Tibial nerve (tissue), 4 donors: ENCODE data around the gene CELSR3. TPM values are rescaled to one million over a fixed set of nuclear protein-coding genes. Genes with fewer than 3 reads are reported as not detected.
A peak's percentile ranks its signal among the peaks of the same experiment; 100 is the strongest.

Experiments used
- DNase-seq, 2 donors: peaks; one replicate each; pipeline ENCODE4 v3.0.0-alpha.2; 2019; ENCODE audit warnings: low spot score in 2 of 2
- H3K27ac ChIP-seq, 4 donors: fragments of 200-600 bp; sonication (generic) in 3 of 4; one replicate each; pipeline ENCODE4 v1.5.1; 2017 to 2019; ENCODE audit warnings: mild to moderate bottlenecking in 1 of 4
- H3K27me3 ChIP-seq, 2 donors: fragments of 200-600 bp; sonication (generic) in 1 of 2; one replicate each; pipeline versions ENCODE4 v1.5.1 to v1.6.0; 2017 to 2019
- H3K36me3 ChIP-seq, 3 donors: fragments of 200-600 bp; sonication (generic); one replicate each; pipeline ENCODE4 v1.5.1; 2018 to 2019
- H3K4me1 ChIP-seq, 4 donors: fragments of 200-600 bp; sonication (generic) in 3 of 4; one replicate each; pipeline ENCODE4 v1.5.1; 2017 to 2019
- H3K4me3 ChIP-seq, 4 donors: fragments of 200-600 bp; sonication (generic) in 3 of 4; one replicate each; pipeline ENCODE4 v1.5.1; 2017 to 2019; ENCODE audit warnings: mild to moderate bottlenecking in 1 of 4, moderate library complexity in 1 of 4
- H3K9me3 ChIP-seq, 4 donors: fragments of 200-600 bp; sonication (generic) in 3 of 4; one replicate each; pipeline ENCODE4 v1.5.1; 2017 to 2019
- EP300 ChIP-seq, 2 donors: sonication (generic); formaldehyde crosslinking; IDR thresholded peaks; one replicate each; pipeline ENCODE4 v1.6.1; 2017; ENCODE audit warnings: antibody characterized with exemption in 2 of 2, mild to moderate bottlenecking in 1 of 2
- POLR2A ChIP-seq, 2 donors: fragments of 450-650 bp; IDR thresholded peaks; one replicate each; pipeline ENCODE4 v1.6.1; 2017; ENCODE audit warnings: antibody characterized with exemption in 2 of 2, mild to moderate bottlenecking in 2 of 2, moderate library complexity in 2 of 2
- WGBS, 2 donors: methylation state at CpG; one replicate each; pipeline ENCODE4 v1.1.5; 2018; 5-methylcytosine and 5-hydroxymethylcytosine counted together
- total RNA-seq, 4 donors: library from RNA; depleted of rRNA; stranded (reverse); fragments of >200 nt; gene quantifications; one replicate each; pipeline ENCODE4 v1.1.0, GENCODE V29; 2016
- TF ChIP-seq, protein P1 (sequence below), 5 experiments: fragments of 200-600 bp in 3 of 5; fragments of 450-650 bp in 2 of 5; sonication (generic) in 3 of 5; IDR thresholded peaks; one replicate each; pipeline ENCODE4 v1.5.1; 2016 to 2019; ENCODE audit warnings: antibody characterized with exemption in 5 of 5, mild to moderate bottlenecking in 3 of 5, moderate library complexity in 2 of 5

Gene CELSR3
- total RNA-seq, 4 donors from 2014 or later: 0.87 to 13.5 (median 1.5) TPM

DNA sequence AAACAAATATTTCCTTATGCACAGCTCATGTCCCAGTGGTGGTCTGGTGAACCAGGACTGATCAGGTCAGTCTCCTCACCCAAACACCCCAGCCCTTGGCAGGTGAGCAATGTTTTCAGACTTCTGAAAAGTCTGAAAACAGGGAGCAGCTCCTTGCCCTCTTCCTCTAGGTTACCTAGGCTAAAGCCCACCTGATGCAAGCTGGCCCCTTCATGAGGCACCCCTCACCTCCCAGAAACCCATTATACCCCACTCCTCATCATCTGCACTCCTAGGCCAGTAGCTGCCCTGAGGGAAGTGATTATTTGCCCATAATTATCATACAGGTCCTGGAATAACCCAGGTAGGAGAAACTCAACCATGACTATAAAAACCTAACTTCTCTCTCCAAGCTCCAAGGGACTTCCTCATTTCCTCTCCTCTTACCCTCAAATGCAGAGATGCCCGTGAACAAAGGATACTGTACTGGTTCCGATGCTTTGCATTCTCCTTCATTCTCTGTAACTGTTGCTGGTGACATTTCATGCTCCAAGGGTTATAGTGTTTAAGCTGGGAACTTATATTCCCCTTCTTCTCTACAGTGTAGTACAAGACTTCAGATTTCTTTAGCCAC lies 28.3 kb upstream of the CELSR3 start:
- Histone ChIP-seq H3K27me3 (no peaks in the 10 kb centered on the region), H3K9me3 (no peaks in the 10 kb centered on the region), H3K4me3 (peak overlapping the region in 1 of 4 donors; percentile 75), H3K4me1 (peaks cover 0 to 63% (median 10%) of the 10 kb centered on the region in 4 donors), H3K27ac (peak overlapping the region in 3 of 4 donors; percentile 5 to 98 (median 98)), H3K36me3 (peaks cover 6 to 80% (median 35%) of the 10 kb centered on the region in 3 donors)
- TF ChIP-seq, protein P1, sequence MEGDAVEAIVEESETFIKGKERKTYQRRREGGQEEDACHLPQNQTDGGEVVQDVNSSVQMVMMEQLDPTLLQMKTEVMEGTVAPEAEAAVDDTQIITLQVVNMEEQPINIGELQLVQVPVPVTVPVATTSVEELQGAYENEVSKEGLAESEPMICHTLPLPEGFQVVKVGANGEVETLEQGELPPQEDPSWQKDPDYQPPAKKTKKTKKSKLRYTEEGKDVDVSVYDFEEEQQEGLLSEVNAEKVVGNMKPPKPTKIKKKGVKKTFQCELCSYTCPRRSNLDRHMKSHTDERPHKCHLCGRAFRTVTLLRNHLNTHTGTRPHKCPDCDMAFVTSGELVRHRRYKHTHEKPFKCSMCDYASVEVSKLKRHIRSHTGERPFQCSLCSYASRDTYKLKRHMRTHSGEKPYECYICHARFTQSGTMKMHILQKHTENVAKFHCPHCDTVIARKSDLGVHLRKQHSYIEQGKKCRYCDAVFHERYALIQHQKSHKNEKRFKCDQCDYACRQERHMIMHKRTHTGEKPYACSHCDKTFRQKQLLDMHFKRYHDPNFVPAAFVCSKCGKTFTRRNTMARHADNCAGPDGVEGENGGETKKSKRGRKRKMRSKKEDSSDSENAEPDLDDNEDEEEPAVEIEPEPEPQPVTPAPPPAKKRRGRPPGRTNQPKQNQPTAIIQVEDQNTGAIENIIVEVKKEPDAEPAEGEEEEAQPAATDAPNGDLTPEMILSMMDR (IDR thresholded peaks at IDR 0.05): no peak
- TF ChIP-seq POLR2A (IDR thresholded peaks at IDR 0.05): no peak
- no peak for TF ChIP-seq EP300 (IDR thresholded peaks at IDR 0.05)
- 81 to 83% methylated on average over 2 of the region's 2 CpGs for WGBS, 2 donors
- DNase-seq: no peak

DNA sequence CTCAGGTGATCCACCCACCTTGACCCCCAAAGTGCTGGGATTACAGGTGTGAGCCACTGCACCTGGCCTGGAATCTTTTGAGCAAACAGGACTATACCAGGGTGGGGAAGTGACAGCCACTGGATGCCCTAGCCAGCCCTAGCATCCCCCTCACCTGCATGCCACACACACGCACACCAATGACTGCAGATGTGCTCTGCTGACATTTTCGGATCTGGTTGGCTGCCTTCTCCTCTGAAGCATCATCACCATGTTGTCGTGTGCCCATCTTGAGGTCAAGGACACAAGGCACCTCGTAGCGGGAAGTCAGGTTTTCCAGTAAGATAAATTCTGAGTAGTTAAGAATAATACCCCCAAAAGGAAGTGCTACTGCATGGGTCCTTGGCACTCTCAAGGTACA lies 26.7 kb upstream of the CELSR3 start:
- peaks cover 0 to 67% (median 10%) of the 10 kb centered on the region in 4 donors for H3K4me1 ChIP-seq
- no peak for DNase-seq
- H3K36me3 ChIP-seq: peaks cover 6 to 71% (median 35%) of the 10 kb centered on the region in 3 donors
- H3K4me3 ChIP-seq: no peak overlapping the region
- peak overlapping the region in 3 of 4 donors; percentile 6 to 98 (median 63) for H3K27ac ChIP-seq
- no peaks in the 10 kb centered on the region for H3K9me3 ChIP-seq
- TF ChIP-seq EP300 (IDR thresholded peaks at IDR 0.05) (no peak), POLR2A (IDR thresholded peaks at IDR 0.05) (no peak)
- TF ChIP-seq, protein P1 (IDR thresholded peaks at IDR 0.05): no peak
- H3K27me3 ChIP-seq: no peaks in the 10 kb centered on the region
- 75 to 84% methylated on average over 5 of the region's 5 CpGs for whole genome bisulfite sequencing, 2 donors

DNA sequence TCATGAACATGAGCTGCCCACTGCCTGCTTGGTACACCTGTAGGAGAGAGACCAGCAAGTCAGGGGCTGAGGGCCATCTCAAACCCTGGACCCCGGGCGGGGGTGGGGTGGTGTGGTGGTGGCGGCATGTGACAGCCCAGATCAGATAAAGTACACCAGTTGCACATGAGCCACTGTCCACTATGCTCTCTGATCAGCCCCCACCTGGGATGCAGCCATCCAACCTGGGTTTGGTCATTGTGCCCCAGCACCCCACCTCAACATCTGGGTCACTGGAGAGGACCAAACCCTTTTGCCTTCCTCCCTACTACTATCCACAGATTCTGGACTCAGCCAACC lies 26.0 kb upstream of the CELSR3 start:
- Histone ChIP-seq H3K4me1 (peaks cover 0 to 74% (median 16%) of the 10 kb centered on the region in 4 donors), H3K4me3 (no peak overlapping the region), H3K27ac (peak overlapping the region in 1 of 4 donors; percentile 98), H3K27me3 (no peaks in the 10 kb centered on the region), H3K9me3 (no peaks in the 10 kb centered on the region), H3K36me3 (peaks cover 6 to 65% (median 32%) of the 10 kb centered on the region in 3 donors)
- 74% methylated on average over 3 of the region's 3 CpGs; no CpG with 5 or more reads in 1 of the 2 donors for WGBS, 2 donors
- no peak for TF ChIP-seq POLR2A (IDR thresholded peaks at IDR 0.05)
- TF ChIP-seq EP300 (IDR thresholded peaks at IDR 0.05): no peak
- TF ChIP-seq, protein P1 (IDR thresholded peaks at IDR 0.05): no peak
- DNase-seq: no peak

DNA sequence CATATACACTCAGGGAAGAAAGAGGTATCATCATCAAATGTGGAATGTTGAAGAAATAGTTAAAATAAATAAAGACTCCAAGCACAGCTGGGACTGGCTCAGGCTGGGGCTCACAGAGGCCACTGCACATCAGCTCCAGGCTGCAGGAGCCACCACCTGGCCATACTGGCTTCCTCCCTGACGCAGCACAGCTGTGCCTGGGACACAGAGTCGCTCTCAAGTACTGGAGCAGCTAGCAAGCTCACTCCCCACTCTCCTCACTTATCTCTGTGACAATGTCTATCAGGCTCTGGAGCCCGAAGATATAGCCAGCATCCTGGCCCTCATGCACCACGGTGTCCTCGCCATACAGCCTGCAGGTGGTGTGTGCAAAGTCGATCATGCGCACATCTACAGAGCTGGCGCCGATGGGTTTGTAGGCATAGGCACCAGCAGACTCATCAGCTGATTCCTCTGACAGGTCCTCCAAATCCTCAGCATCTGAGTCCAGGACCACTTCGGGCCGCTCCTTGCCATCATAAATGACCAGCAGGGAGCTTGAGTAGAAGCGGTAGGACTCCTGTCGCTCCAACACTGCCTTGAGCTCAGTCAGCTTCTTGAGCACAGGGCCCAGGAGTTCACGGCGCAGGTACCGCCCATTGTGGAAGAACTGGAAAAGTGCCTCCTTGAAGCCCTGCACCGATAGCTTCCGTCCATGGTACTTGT lies 25.5 kb upstream of the CELSR3 start:
- peaks cover 0 to 79% (median 22%) of the 10 kb centered on the region in 4 donors for H3K4me1 ChIP-seq
- WGBS, 2 donors: 87% methylated on average over 12 to 18 of the region's 18 CpGs
- no peak for DNase-seq
- TF ChIP-seq, protein P1 (IDR thresholded peaks at IDR 0.05): no peak
- peaks cover 6 to 61% (median 29%) of the 10 kb centered on the region in 3 donors for H3K36me3 ChIP-seq
- H3K9me3 ChIP-seq: no peaks in the 10 kb centered on the region
- peak overlapping the region in 1 of 4 donors; percentile 98 for H3K27ac ChIP-seq
- no peaks in the 10 kb centered on the region for H3K27me3 ChIP-seq
- no peak overlapping the region for H3K4me3 ChIP-seq

DNA sequence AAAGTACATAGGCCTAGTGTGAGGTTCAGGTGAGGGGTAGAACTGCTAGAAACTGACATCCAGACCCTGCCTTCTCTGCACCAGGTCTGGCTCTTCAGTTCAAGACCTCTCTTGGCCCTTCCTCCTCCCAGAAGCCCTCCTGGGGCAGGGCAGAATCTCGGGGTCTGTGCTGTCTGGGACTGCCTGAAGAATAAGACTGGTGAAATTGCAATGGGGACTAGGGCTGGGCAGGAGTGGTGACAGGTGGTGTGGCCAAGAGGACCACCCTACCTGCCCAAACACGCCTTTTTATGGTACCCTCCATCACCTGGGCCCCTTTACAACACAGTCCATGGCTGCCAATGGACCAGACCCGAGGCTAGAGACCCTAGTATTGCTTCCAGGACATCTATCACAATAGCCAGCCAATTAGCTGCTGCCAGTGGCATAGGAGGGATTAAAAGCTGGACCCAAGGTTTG lies 24.6 kb upstream of the CELSR3 start:
- 50 to 67% methylated on average over 3 of the region's 3 CpGs for WGBS, 2 donors
- Histone ChIP-seq H3K36me3 (peaks cover 4 to 58% (median 26%) of the 10 kb centered on the region in 3 donors), H3K27me3 (no peaks in the 10 kb centered on the region), H3K4me3 (no peak overlapping the region), H3K9me3 (no peaks in the 10 kb centered on the region), H3K4me1 (peaks cover 0 to 76% (median 22%) of the 10 kb centered on the region in 4 donors), H3K27ac (peak overlapping the region in 2 of 4 donors; percentile 56 to 93)
- TF ChIP-seq POLR2A (IDR thresholded peaks at IDR 0.05): no peak
- TF ChIP-seq, protein P1 (IDR thresholded peaks at IDR 0.05): no peak
- no peak for TF ChIP-seq EP300 (IDR thresholded peaks at IDR 0.05)
- no peak for DNase-seq
